Measurements from ENCODE around the gene TLL1.

- TF ChIP-seq CTCF (IDR thresholded peaks at IDR 0.05), result no peak
- TF ChIP-seq CBX2 (IDR thresholded peaks at IDR 0.05; ENCODE audit: borderline replicate concordance, low read depth), result no peak
- TF ChIP-seq POLR2A (IDR thresholded peaks at IDR 0.05; ENCODE audit: low read length), result no peak
- TF ChIP-seq KDM1A (IDR thresholded peaks at IDR 0.05; ENCODE audit: low read depth), result no peak
- TF ChIP-seq ZFP36 (IDR thresholded peaks at IDR 0.05; ENCODE audit: borderline replicate concordance, partially characterized antibody), result no peak
- TF ChIP-seq PBX3 (IDR thresholded peaks at IDR 0.05), result no peak
- TF ChIP-seq ZSCAN20 (CRISPR knock-in tag; IDR thresholded peaks at IDR 0.05), result no peak
- TF ChIP-seq RCOR1 (IDR thresholded peaks at IDR 0.05; ENCODE audit: low read depth, low read length), result no peak
- TF ChIP-seq EHMT2 (IDR thresholded peaks at IDR 0.05; ENCODE audit: low read depth), result no peak
- no peak for TF ChIP-seq ELK1 (IDR thresholded peaks at IDR 0.05; ENCODE audit: low read depth, low read length)
- no peak for TF ChIP-seq ESRRA (IDR thresholded peaks at IDR 0.05; ENCODE audit: borderline replicate concordance, low read length)
These were observed 38.9 kb upstream of the TLL1 start for GRCh38 chr4:165834116-165834515.

Measured in A549 (cell line).